SK-N-SH (cell line): ENCODE results near the gene KCTD14.

Source experiments
- CHD2 ChIP-seq: fragments of 150-350 bp; IDR thresholded peaks from 2 replicates; pipeline ENCODE4 v1.6.1; 2018; ENCODE audit warnings: low read length; ENCODE audit not compliant: partially characterized antibody
- ELF1 ChIP-seq: IDR thresholded peaks from 2 replicates; pipeline ENCODE4 v1.4.0; 2012
- EZH2phosphoT487 ChIP-seq: fragments of 200-600 bp; sonication (generic); IDR thresholded peaks from 2 replicates; pipeline ENCODE4 v1.6.1; 2017; ENCODE audit warnings: low read depth, mixed run types, mild to moderate bottlenecking, antibody characterized with exemption, moderate library complexity, borderline replicate concordance
- FOXM1 ChIP-seq: IDR thresholded peaks from 2 replicates; pipeline ENCODE4 v1.4.0; 2012; ENCODE audit warnings: low read depth, mild to moderate bottlenecking
- GABPA ChIP-seq: IDR thresholded peaks from 2 replicates; pipeline ENCODE4 v1.4.0; 2012; ENCODE audit warnings: low read depth, mild to moderate bottlenecking
- JUND ChIP-seq: IDR thresholded peaks from 2 replicates; pipeline ENCODE4 v1.4.0; 2012
- NFIC ChIP-seq: IDR thresholded peaks from 2 replicates; pipeline ENCODE4 v1.4.0; 2012; ENCODE audit warnings: borderline replicate concordance
- NRF1 ChIP-seq: IDR thresholded peaks from 2 replicates; pipeline ENCODE4 v1.6.1; 2012; ENCODE audit warnings: low read depth, mild to moderate bottlenecking, low read length
- POLR2AphosphoS5 ChIP-seq: IDR thresholded peaks from 2 replicates; pipeline ENCODE4 v1.6.1; 2012; ENCODE audit warnings: low read depth, low read length
- RFX5 ChIP-seq: IDR thresholded peaks from 2 replicates; pipeline ENCODE4 v1.6.1; 2012; ENCODE audit warnings: mild to moderate bottlenecking, improper control_type of control experiment, low read length
- TAF1 ChIP-seq: IDR thresholded peaks from 2 replicates; pipeline ENCODE4 v1.6.1; 2012; ENCODE audit warnings: low read depth, mild to moderate bottlenecking, low read length, moderate library complexity, borderline replicate concordance
- YY1 ChIP-seq: IDR thresholded peaks from 2 replicates; pipeline ENCODE4 v1.4.0; 2012; ENCODE audit warnings: low read depth, mild to moderate bottlenecking
- TF ChIP-seq, protein P1 (sequence below): fragments of 200-600 bp; sonication (generic); IDR thresholded peaks from 2 replicates; pipeline ENCODE4 v1.6.1; 2017; ENCODE audit warnings: antibody characterized with exemption, mild to moderate bottlenecking, moderate library complexity
- TF ChIP-seq, protein P2 (sequence below): IDR thresholded peaks from 2 replicates; pipeline ENCODE4 v1.6.1; 2012; ENCODE audit warnings: mild to moderate bottlenecking, low read depth, low read length, moderate library complexity

DNA sequence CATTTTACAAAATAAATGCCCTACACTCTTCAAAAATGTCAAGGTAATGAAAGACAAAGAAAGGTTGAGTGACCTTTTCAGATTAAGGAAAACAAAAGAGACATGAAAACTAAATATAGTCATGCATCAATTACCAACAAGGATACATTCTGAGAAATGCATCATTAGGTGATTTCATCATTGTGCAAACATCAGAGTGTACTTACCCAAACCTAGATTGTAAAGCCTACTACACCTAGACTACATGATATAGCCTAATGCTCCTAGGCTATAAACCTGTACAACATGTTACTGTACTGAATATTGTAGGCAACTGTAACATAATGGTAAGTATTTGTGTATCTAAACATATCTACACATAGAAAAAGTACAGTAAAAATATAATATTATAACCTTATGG is 55.3 kb downstream of the KCTD14 start:
- TF ChIP-seq, protein P1, sequence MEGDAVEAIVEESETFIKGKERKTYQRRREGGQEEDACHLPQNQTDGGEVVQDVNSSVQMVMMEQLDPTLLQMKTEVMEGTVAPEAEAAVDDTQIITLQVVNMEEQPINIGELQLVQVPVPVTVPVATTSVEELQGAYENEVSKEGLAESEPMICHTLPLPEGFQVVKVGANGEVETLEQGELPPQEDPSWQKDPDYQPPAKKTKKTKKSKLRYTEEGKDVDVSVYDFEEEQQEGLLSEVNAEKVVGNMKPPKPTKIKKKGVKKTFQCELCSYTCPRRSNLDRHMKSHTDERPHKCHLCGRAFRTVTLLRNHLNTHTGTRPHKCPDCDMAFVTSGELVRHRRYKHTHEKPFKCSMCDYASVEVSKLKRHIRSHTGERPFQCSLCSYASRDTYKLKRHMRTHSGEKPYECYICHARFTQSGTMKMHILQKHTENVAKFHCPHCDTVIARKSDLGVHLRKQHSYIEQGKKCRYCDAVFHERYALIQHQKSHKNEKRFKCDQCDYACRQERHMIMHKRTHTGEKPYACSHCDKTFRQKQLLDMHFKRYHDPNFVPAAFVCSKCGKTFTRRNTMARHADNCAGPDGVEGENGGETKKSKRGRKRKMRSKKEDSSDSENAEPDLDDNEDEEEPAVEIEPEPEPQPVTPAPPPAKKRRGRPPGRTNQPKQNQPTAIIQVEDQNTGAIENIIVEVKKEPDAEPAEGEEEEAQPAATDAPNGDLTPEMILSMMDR: no peak
- TF ChIP-seq NFIC (no peak), RFX5 (no peak), NRF1 (no peak), JUND (no peak), EZH2phosphoT487 (no peak), TAF1 (no peak), POLR2AphosphoS5 (no peak), YY1 (no peak), GABPA (no peak), ELF1 (no peak), FOXM1 (no peak), CHD2 (no peak)
- TF ChIP-seq, protein P2, sequence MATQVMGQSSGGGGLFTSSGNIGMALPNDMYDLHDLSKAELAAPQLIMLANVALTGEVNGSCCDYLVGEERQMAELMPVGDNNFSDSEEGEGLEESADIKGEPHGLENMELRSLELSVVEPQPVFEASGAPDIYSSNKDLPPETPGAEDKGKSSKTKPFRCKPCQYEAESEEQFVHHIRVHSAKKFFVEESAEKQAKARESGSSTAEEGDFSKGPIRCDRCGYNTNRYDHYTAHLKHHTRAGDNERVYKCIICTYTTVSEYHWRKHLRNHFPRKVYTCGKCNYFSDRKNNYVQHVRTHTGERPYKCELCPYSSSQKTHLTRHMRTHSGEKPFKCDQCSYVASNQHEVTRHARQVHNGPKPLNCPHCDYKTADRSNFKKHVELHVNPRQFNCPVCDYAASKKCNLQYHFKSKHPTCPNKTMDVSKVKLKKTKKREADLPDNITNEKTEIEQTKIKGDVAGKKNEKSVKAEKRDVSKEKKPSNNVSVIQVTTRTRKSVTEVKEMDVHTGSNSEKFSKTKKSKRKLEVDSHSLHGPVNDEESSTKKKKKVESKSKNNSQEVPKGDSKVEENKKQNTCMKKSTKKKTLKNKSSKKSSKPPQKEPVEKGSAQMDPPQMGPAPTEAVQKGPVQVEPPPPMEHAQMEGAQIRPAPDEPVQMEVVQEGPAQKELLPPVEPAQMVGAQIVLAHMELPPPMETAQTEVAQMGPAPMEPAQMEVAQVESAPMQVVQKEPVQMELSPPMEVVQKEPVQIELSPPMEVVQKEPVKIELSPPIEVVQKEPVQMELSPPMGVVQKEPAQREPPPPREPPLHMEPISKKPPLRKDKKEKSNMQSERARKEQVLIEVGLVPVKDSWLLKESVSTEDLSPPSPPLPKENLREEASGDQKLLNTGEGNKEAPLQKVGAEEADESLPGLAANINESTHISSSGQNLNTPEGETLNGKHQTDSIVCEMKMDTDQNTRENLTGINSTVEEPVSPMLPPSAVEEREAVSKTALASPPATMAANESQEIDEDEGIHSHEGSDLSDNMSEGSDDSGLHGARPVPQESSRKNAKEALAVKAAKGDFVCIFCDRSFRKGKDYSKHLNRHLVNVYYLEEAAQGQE: no peak
